IMR-90 (cell line): ENCODE results near the gene FNBP1L. TPM values are rescaled to one million over a fixed set of nuclear protein-coding genes. Genes with fewer than 3 reads are reported as not detected.

Source experiments
- ATAC-seq: fragments of 200-7000 bp; cut with Tn5 transposase; 2 replicates; pipeline ENCODE4 v1.9.1; 2020; ENCODE audit warnings: low read depth, mild to moderate bottlenecking, moderate library complexity
- BruUV-seq: library from RNA; stranded (reverse); fragments of 400-500 nt; replicated peaks from 2 replicates; lab custom pipeline; 2021; lab: Mats Ljungman, UMichigan
- CTCF ChIA-PET: fragments of 300-600 bp; formaldehyde crosslinking; extraction: SDS; loops from one replicate; lab custom pipeline; 2021; ENCODE audit warnings: antibody characterized with exemption; lab: Yijun Ruan, JAX
- POLR2A ChIA-PET: fragments of 300-600 bp; sonication (Branson Sonifier 250); formaldehyde crosslinking; loops from one replicate; lab custom pipeline; 2022; ENCODE audit warnings: antibody characterized with exemption; ENCODE audit not compliant: unreplicated experiment; lab: Charles Lee
- DNase-seq: peaks from one replicate; pipeline ENCODE4 v3.0.0; 2013
- H2AFZ ChIP-seq: replicated peaks from 2 replicates; pipeline ENCODE3; 2013; ENCODE audit warnings: low read length, mild to moderate bottlenecking; ENCODE audit not compliant: poor library complexity
- H2AK5ac ChIP-seq: 2 replicates; pipeline ENCODE4 v1.6.1; 2013; ENCODE audit warnings: low read depth, low read length, inconsistent platforms
- H2AK9ac ChIP-seq: replicated peaks from 2 replicates; pipeline ENCODE3; 2013; ENCODE audit warnings: mild to moderate bottlenecking, low read depth, low read length, moderate library complexity; ENCODE audit not compliant: poor library complexity
- H2BK120ac ChIP-seq: 2 replicates; pipeline ENCODE4 v1.6.1; 2013; ENCODE audit warnings: low read depth, low read length, inconsistent platforms
- H2BK15ac ChIP-seq: 3 replicates; pipeline ENCODE4 v1.6.1; 2013; ENCODE audit warnings: low read depth, low read length, inconsistent platforms
- H2BK20ac ChIP-seq: 2 replicates; pipeline ENCODE4 v1.6.1; 2013; ENCODE audit warnings: low read depth, mild to moderate bottlenecking, inconsistent platforms, low read length, moderate library complexity
- H2BK5ac ChIP-seq: 2 replicates; pipeline ENCODE4 v1.6.1; 2013; ENCODE audit warnings: mild to moderate bottlenecking, low read depth, low read length, inconsistent platforms; ENCODE audit not compliant: poor library complexity, severe bottlenecking
- H3K14ac ChIP-seq: replicated peaks from 2 replicates; pipeline ENCODE4 v1.6.1; 2013; ENCODE audit warnings: low read depth, low read length, inconsistent platforms
- H3K18ac ChIP-seq: 2 replicates; pipeline ENCODE4 v1.6.1; 2013; ENCODE audit warnings: low read depth, low read length, control low read depth
- H3K23ac ChIP-seq: 2 replicates; pipeline ENCODE4 v1.6.1; 2013; ENCODE audit warnings: low read depth, low read length, inconsistent platforms
- H3K27ac ChIP-seq: 2 replicates; pipeline ENCODE4 v1.5.1; 2013; ENCODE audit warnings: mild to moderate bottlenecking, control low read depth, low read length; ENCODE audit not compliant: insufficient read depth
- H3K27me3 ChIP-seq: 2 replicates; pipeline ENCODE4 v1.6.1; 2013; ENCODE audit warnings: low read length; ENCODE audit not compliant: control insufficient read depth, insufficient read depth
- H3K36me3 ChIP-seq: 2 replicates; pipeline ENCODE4 v1.6.1; 2013; ENCODE audit warnings: low read length, mixed read lengths; ENCODE audit not compliant: control insufficient read depth, insufficient read depth
- H3K4ac ChIP-seq: 2 replicates; pipeline ENCODE4 v1.6.1; 2013; ENCODE audit warnings: low read depth, low read length, inconsistent platforms
- H3K4me1 ChIP-seq: 2 replicates; pipeline ENCODE4 v1.6.1; 2013; ENCODE audit warnings: low read length, mixed read lengths; ENCODE audit not compliant: control insufficient read depth, insufficient read depth
- H3K4me2 ChIP-seq: 2 replicates; pipeline ENCODE4 v1.6.1; 2013; ENCODE audit warnings: low read depth, mild to moderate bottlenecking, control low read depth, low read length, moderate library complexity
- H3K4me3 ChIP-seq: 2 replicates; pipeline ENCODE4 v1.5.1; 2013; ENCODE audit warnings: low read depth, mild to moderate bottlenecking, control low read depth, low read length, moderate library complexity; ENCODE audit not compliant: insufficient read depth
- H3K56ac ChIP-seq: 2 replicates; pipeline ENCODE4 v1.6.1; 2013; ENCODE audit warnings: low read length, inconsistent platforms; ENCODE audit not compliant: insufficient read depth; ENCODE audit errors: extremely low read depth
- H3K79me1 ChIP-seq, 2 experiments: 2 replicates each; pipeline ENCODE4 v1.6.1; 2013; ENCODE audit warnings: low read length in 2 of 2, inconsistent platforms in 1 of 2, low read depth in 1 of 2
- H3K9ac ChIP-seq: 2 replicates; pipeline ENCODE4 v1.6.1; 2013; ENCODE audit warnings: low read depth, low read length, control low read depth
- H3K9me1 ChIP-seq: 2 replicates; pipeline ENCODE4 v1.6.1; 2013; ENCODE audit warnings: low read length, inconsistent platforms; ENCODE audit not compliant: insufficient read depth
- H3K9me3 ChIP-seq: 2 replicates; pipeline ENCODE4 v1.6.1; 2013; ENCODE audit warnings: low read length; ENCODE audit not compliant: control insufficient read depth, insufficient read depth
- H4K20me1 ChIP-seq: 2 replicates; pipeline ENCODE4 v1.6.1; 2013; ENCODE audit warnings: low read length, inconsistent platforms; ENCODE audit not compliant: insufficient read depth
- H4K5ac ChIP-seq: 2 replicates; pipeline ENCODE4 v1.6.1; 2013; ENCODE audit warnings: mild to moderate bottlenecking, low read depth, low read length, control low read depth
- H4K8ac ChIP-seq, 2 experiments: 2 replicates each; pipeline ENCODE4 v1.6.1; 2013; ENCODE audit warnings: low read depth in 2 of 2, low read length in 2 of 2, control low read depth in 1 of 2, inconsistent platforms in 1 of 2
- H4K91ac ChIP-seq: 2 replicates; pipeline ENCODE4 v1.6.1; 2013; ENCODE audit warnings: low read depth, low read length, inconsistent platforms; ENCODE audit not compliant: insufficient read depth
- BHLHE40 ChIP-seq: fragments of 150-350 bp; IDR thresholded peaks from 2 replicates; pipeline ENCODE4 v1.6.1; 2016; ENCODE audit warnings: mild to moderate bottlenecking, low read depth, low read length
- CEBPB ChIP-seq: IDR thresholded peaks from 2 replicates; pipeline ENCODE4 v1.6.1; 2012; ENCODE audit warnings: low read depth, low read length, improper control_type of control experiment
- CHD1 ChIP-seq: IDR thresholded peaks from 2 replicates; pipeline ENCODE4 v1.6.1; 2012; ENCODE audit warnings: low read depth, low read length, improper control_type of control experiment
- FOS ChIP-seq: fragments of 150-350 bp; IDR thresholded peaks from 2 replicates; pipeline ENCODE4 v1.6.1; 2016; ENCODE audit warnings: low read depth, low read length
- MAFK ChIP-seq: IDR thresholded peaks from 2 replicates; pipeline ENCODE4 v1.6.1; 2012; ENCODE audit warnings: low read depth, low read length, improper control_type of control experiment
- MAZ ChIP-seq: IDR thresholded peaks from 2 replicates; pipeline ENCODE4 v1.6.1; 2012; ENCODE audit warnings: low read depth, mild to moderate bottlenecking, low read length, improper control_type of control experiment, moderate library complexity, borderline replicate concordance
- MXI1 ChIP-seq: IDR thresholded peaks from 2 replicates; pipeline ENCODE4 v1.6.1; 2012; ENCODE audit warnings: low read depth, mild to moderate bottlenecking, low read length, moderate library complexity, borderline replicate concordance
- NFE2L2 ChIP-seq: fragments of 150-350 bp; IDR thresholded peaks from 2 replicates; pipeline ENCODE4 v1.6.1; 2016; ENCODE audit warnings: low read depth, mild to moderate bottlenecking, low read length
- POLR2A ChIP-seq: IDR thresholded peaks from 2 replicates; pipeline ENCODE4 v1.6.1; 2012; ENCODE audit warnings: mild to moderate bottlenecking, low read depth, low read length
- RAD21 ChIP-seq: IDR thresholded peaks from 2 replicates; pipeline ENCODE4 v1.6.1; 2012; ENCODE audit warnings: low read length, improper control_type of control experiment
- RCOR1 ChIP-seq: IDR thresholded peaks from 2 replicates; pipeline ENCODE4 v1.6.1; 2012; ENCODE audit warnings: mild to moderate bottlenecking, low read length, improper control_type of control experiment; ENCODE audit not compliant: insufficient replicate concordance
- RFX5 ChIP-seq: IDR thresholded peaks from 2 replicates; pipeline ENCODE4 v1.8.0; 2012; ENCODE audit warnings: low read depth, mild to moderate bottlenecking, low read length, moderate library complexity
- SMC3 ChIP-seq: fragments of 150-350 bp; IDR thresholded peaks from 2 replicates; pipeline ENCODE4 v1.6.1; 2016; ENCODE audit warnings: low read depth, mild to moderate bottlenecking, antibody characterized with exemption, low read length, moderate library complexity
- whole genome bisulfite sequencing, 2 experiments: methylation state at CpG; one replicate each; pipeline versions ENCODE4 v1.1.5 to v1.1.7; 2013; ENCODE audit warnings: missing lambda C conversion rate in 2 of 2; ENCODE audit not compliant: insufficient read length in 1 of 2; ENCODE audit errors: extremely low coverage in 2 of 2; 5-methylcytosine and 5-hydroxymethylcytosine counted together
- dilution Hi-C: fragments of 300-500 bp; cut with HindIII; formaldehyde crosslinking; loops from one replicate; pipeline ENCODE4 v1.14.3; 2018; ENCODE audit warnings: low sequenced_read_pairs; ENCODE audit not compliant: unreplicated experiment
- in situ Hi-C: fragments of 300-500 bp; cut with MboI; formaldehyde crosslinking; loops from 3 replicates; pipeline ENCODE4 v1.14.3; 2019; ENCODE audit warnings: low sequenced_read_pairs, inconsistent platforms, mixed read lengths
- intact Hi-C: fragments of 100-400 bp; cut with micrococcal nuclease; formaldehyde crosslinking; loops from 2 replicates; pipeline ENCODE4 v1.10.0; 2022
- polyA plus RNA-seq, 3 experiments: library from polyadenylated mRNA; depleted of rRNA; stranded (reverse); fragments of >200 nt; gene quantifications; 2 replicates each; pipeline ENCODE4 v1.2.3, GENCODE V29; 2012; ENCODE audit warnings: low replicate concordance in 1 of 3
- total RNA-seq: library from RNA; depleted of rRNA; stranded (reverse); fragments of >200 nt; gene quantifications from 2 replicates; pipeline ENCODE4 v1.2.3, GENCODE V29; 2012
- TF ChIP-seq, protein P1 (sequence below): fragments of 150-350 bp; IDR thresholded peaks from 2 replicates; pipeline ENCODE4 v1.6.1; 2017; ENCODE audit warnings: mild to moderate bottlenecking, antibody characterized with exemption, low read length, low read depth
- TF ChIP-seq, protein P2 (sequence below): fragments of 150-350 bp; IDR thresholded peaks from 2 replicates; pipeline ENCODE4 v1.6.1; 2016; ENCODE audit warnings: low read depth, mild to moderate bottlenecking, low read length, moderate library complexity, borderline replicate concordance
- TF ChIP-seq, protein P3 (sequence below): conservative IDR thresholded peaks from 2 replicates; pipeline ENCODE4 v1.5.1; 2012; ENCODE audit warnings: mild to moderate bottlenecking, low read depth, low read length, improper control_type of control experiment

FNBP1L gene
- total and polyA plus RNA-seq, 2 of the 4 experiments (the other 2 are of a cell fraction) = 9.3 to 15.2 TPM

DNA sequence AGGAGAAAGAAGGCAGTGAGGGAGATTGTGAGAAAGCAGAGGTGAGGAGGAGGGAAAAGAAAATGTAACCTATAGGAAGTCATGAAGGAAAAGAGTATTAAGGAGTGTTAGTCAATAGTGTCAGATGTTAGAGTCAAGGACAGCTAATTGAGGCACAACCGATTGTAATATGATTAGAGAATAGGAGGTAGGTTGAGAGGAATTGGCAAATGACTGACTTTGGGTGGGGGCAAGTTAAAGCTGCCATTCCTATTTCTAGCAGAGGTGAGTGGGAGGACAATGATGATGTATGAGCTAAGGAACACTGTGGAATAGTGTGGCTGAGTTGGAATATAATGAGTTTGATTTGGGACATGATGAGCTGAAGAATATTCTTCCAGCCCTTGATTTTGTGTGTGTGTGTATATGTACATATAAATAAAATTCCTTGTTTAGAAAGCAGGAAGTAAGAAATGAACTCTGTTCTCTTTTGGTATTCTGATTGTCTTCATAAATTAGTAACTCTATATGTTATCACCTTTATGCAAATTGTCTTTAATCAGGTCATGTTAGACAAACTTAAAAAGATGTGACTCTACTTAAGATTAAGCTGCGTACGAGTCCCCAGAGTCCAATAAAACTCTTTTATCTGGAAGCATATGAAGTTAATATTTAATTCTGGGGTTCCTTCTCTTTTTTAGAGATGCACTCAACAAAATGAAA is 98.4 kb downstream of the FNBP1L start:
- peaks cover 10% of the 10 kb centered on the region for H3K36me3 ChIP-seq
- intact Hi-C loops = loop anchor here (10.0 kb wide), 1 partner anchor 52 kb away; no protein-coding TSS in a partner anchor
- H2BK5ac ChIP-seq = no peak overlapping the region
- TF ChIP-seq MXI1 (no peak), RFX5 (no peak), MAZ (no peak), POLR2A (no peak), CEBPB (no peak), FOS (no peak), MAFK (no peak), NFE2L2 (no peak), CHD1 (no peak), RCOR1 (no peak), SMC3 (no peak), BHLHE40 (no peak), RAD21 (no peak)
- TF ChIP-seq, protein P1, sequence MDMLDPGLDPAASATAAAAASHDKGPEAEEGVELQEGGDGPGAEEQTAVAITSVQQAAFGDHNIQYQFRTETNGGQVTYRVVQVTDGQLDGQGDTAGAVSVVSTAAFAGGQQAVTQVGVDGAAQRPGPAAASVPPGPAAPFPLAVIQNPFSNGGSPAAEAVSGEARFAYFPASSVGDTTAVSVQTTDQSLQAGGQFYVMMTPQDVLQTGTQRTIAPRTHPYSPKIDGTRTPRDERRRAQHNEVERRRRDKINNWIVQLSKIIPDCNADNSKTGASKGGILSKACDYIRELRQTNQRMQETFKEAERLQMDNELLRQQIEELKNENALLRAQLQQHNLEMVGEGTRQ = no peak
- TF ChIP-seq, protein P2, sequence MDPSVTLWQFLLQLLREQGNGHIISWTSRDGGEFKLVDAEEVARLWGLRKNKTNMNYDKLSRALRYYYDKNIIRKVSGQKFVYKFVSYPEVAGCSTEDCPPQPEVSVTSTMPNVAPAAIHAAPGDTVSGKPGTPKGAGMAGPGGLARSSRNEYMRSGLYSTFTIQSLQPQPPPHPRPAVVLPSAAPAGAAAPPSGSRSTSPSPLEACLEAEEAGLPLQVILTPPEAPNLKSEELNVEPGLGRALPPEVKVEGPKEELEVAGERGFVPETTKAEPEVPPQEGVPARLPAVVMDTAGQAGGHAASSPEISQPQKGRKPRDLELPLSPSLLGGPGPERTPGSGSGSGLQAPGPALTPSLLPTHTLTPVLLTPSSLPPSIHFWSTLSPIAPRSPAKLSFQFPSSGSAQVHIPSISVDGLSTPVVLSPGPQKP = no peak
- TF ChIP-seq, protein P3, sequence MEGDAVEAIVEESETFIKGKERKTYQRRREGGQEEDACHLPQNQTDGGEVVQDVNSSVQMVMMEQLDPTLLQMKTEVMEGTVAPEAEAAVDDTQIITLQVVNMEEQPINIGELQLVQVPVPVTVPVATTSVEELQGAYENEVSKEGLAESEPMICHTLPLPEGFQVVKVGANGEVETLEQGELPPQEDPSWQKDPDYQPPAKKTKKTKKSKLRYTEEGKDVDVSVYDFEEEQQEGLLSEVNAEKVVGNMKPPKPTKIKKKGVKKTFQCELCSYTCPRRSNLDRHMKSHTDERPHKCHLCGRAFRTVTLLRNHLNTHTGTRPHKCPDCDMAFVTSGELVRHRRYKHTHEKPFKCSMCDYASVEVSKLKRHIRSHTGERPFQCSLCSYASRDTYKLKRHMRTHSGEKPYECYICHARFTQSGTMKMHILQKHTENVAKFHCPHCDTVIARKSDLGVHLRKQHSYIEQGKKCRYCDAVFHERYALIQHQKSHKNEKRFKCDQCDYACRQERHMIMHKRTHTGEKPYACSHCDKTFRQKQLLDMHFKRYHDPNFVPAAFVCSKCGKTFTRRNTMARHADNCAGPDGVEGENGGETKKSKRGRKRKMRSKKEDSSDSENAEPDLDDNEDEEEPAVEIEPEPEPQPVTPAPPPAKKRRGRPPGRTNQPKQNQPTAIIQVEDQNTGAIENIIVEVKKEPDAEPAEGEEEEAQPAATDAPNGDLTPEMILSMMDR = no peak
- H4K5ac ChIP-seq = no peak overlapping the region
- no peak overlapping the region for H3K18ac ChIP-seq
- no peak overlapping the region for H3K4me3 ChIP-seq
- H3K23ac ChIP-seq = no peak overlapping the region
- H3K9me3 ChIP-seq = no peaks in the 10 kb centered on the region
- no peaks in the 10 kb centered on the region for H3K79me1 ChIP-seq
- BruUV-seq = no TSS peak
- no peak overlapping the region for H2BK15ac ChIP-seq
- no peak overlapping the region for H2AK5ac ChIP-seq
- no peaks in the 10 kb centered on the region for H3K27me3 ChIP-seq
- WGBS, 2 experiments = 100% methylated on average over 1 of the region's 3 CpGs; no CpG with 5 or more reads in 1 of the 2 experiments
- no peak overlapping the region for H2AK9ac ChIP-seq
- no peak overlapping the region for H4K8ac ChIP-seq
- no peak overlapping the region for H2BK120ac ChIP-seq
- H4K20me1 ChIP-seq = no peaks in the 10 kb centered on the region
- H3K56ac ChIP-seq = no peak overlapping the region
- ATAC-seq = no peak
- no peaks in the 10 kb centered on the region for H3K9me1 ChIP-seq
- no peak overlapping the region for H3K27ac ChIP-seq
- H3K4me1 ChIP-seq = no peaks in the 10 kb centered on the region
- POLR2A ChIA-PET = no interaction called here
- no peak overlapping the region for H4K91ac ChIP-seq
- no peak overlapping the region for H3K4ac ChIP-seq
- no peak overlapping the region for H3K4me2 ChIP-seq
- dilution Hi-C loops = no loop called here
- no peak overlapping the region for H2BK20ac ChIP-seq
- no peak overlapping the region for H3K9ac ChIP-seq
- no peak overlapping the region for H3K14ac ChIP-seq
- no peak overlapping the region for H2AFZ ChIP-seq
- in situ Hi-C loops = no loop called here
- CTCF ChIA-PET = interaction anchor here (0.6 to 0.7 kb wide), 2 partner anchors 62 to 152 kb away, joined by 3 read pairs; no protein-coding TSS in a partner anchor
- DNase-seq = no peak
